GM23248 (cell line): ENCODE results near the gene SOX5.

Source experiments
- EZH2 ChIP-seq: fragments of 200-600 bp; sonication (generic); IDR thresholded peaks from 2 replicates; pipeline ENCODE4 v1.6.1; 2018; ENCODE audit warnings: antibody characterized with exemption, mild to moderate bottlenecking; ENCODE audit not compliant: insufficient read depth, poor library complexity, severe bottlenecking
- EZH2phosphoT487 ChIP-seq: fragments of 200-600 bp; sonication (generic); IDR thresholded peaks from 2 replicates; pipeline ENCODE4 v1.6.1; 2018; ENCODE audit warnings: antibody characterized with exemption, moderate library complexity, mild to moderate bottlenecking, low read depth; ENCODE audit not compliant: insufficient read depth

DNA sequence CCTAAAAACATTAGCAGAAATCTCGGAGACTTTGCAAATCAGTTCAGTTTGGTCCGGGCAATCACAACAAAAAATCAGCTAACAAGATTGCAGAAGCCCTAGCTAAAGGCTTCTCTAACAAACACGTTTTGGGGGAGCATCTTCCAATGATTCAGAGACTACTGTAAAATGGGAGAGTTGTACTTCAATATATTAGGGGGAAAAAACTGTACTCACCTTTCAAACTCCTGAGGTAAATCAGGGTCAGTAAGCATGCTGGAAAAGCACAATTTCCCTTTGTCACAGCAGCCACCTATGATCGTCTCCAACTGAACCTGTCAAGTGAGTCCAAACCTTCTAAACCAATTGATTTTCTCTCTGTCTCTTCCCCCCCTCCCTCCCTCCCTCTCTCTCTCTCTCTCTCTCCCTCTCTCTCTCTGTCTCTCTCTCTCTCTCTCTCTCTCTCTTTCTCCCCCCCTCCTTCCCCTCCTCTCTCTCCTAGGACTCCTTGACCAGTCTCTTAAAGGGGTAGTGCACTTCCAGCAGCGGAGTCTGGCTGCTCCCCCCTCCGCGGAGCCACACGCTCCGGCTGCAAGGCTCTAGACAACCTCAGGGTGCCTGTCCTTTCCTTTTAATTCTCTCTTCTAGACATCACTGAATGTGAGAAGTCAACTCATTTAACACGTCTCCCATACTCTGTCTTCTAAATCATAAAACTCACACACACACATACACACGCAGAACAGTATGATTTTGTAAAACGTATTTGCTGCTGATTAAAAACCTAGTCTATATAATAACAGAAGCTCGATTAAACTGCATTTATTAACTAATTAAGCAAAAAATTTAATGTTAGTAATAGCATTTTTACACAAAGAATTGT is at the start of gene SOX5:
- TF ChIP-seq EZH2phosphoT487 = no peak
- no peak for TF ChIP-seq EZH2
